H1 (cell line): ENCODE data around the gene KCNH5. TPM values are rescaled to one million over a fixed set of nuclear protein-coding genes. Genes with fewer than 3 reads are reported as not detected.

Experiments used
- CTCF ChIA-PET: fragments of 300-600 bp; sonication (Branson Sonifier 250); formaldehyde crosslinking; loops from one replicate; lab custom pipeline; 2021; ENCODE audit not compliant: partially characterized antibody; lab: Charles Lee
- POLR2A ChIA-PET: fragments of 300-600 bp; sonication (Branson Sonifier 250); formaldehyde crosslinking; loops from one replicate; lab custom pipeline; 2021; ENCODE audit warnings: inconsistent platforms; ENCODE audit not compliant: partially characterized antibody; lab: Charles Lee
- DNase-seq, 2 experiments: peaks; one replicate each; pipeline versions ENCODE4 v3.0.0 to v3.0.0-alpha.2; 2010 to 2022; ENCODE audit warnings: low spot score in 2 of 2, low read depth in 1 of 2, mixed read lengths in 1 of 2
- FAIRE-seq: peaks from 2 replicates; lab custom pipeline; 2011; peaks lifted over from hg19 to GRCh38; lab: Jason Lieb, UNC
- H2AFZ ChIP-seq: 2 replicates; pipeline ENCODE4 v1.8.1; 2012; ENCODE audit warnings: low read length, inconsistent platforms
- H2AK5ac ChIP-seq: 2 replicates; pipeline ENCODE4 v1.6.1; 2013; ENCODE audit warnings: low read depth, low read length
- H2BK120ac ChIP-seq: replicated peaks from 2 replicates; pipeline ENCODE3; 2013; ENCODE audit warnings: low read depth, low read length, inconsistent platforms
- H2BK12ac ChIP-seq: 2 replicates; pipeline ENCODE4 v1.6.1; 2013; ENCODE audit warnings: low read depth, low read length
- H2BK15ac ChIP-seq: 2 replicates; pipeline ENCODE4 v1.6.1; 2013; ENCODE audit warnings: low read length
- H2BK20ac ChIP-seq: 2 replicates; pipeline ENCODE4 v1.6.1; 2013; ENCODE audit warnings: low read length
- H2BK5ac ChIP-seq: 2 replicates; pipeline ENCODE4 v1.6.1; 2013; ENCODE audit warnings: low read depth, low read length
- H3K14ac ChIP-seq: 2 replicates; pipeline ENCODE4 v1.6.1; 2013; ENCODE audit warnings: inconsistent platforms; ENCODE audit not compliant: insufficient read length
- H3K18ac ChIP-seq: 2 replicates; pipeline ENCODE4 v1.6.1; 2013; ENCODE audit warnings: low read length; ENCODE audit errors: extremely low read depth
- H3K23ac ChIP-seq: 2 replicates; pipeline ENCODE4 v1.6.1; 2013; ENCODE audit warnings: inconsistent platforms; ENCODE audit not compliant: insufficient read length
- H3K23me2 ChIP-seq: 2 replicates; pipeline ENCODE4 v1.6.1; 2013; ENCODE audit warnings: low read depth, low read length
- H3K27ac ChIP-seq: 2 replicates; pipeline ENCODE4 v1.6.1; 2011; ENCODE audit warnings: low read depth, low read length, inconsistent platforms
- H3K27me3 ChIP-seq, 4 experiments: replicated peaks in 1 of 4; 1 replicate in 1 of 4; 2 replicates in 3 of 4; pipeline versions ENCODE4 v1.6.1 to v1.8.1; 2011 to 2013; ENCODE audit warnings: low read length in 3 of 4, mild to moderate bottlenecking in 3 of 4, inconsistent platforms in 2 of 4, mixed read lengths in 2 of 4, moderate library complexity in 1 of 4; ENCODE audit not compliant: control insufficient read depth in 3 of 4, insufficient read depth in 3 of 4; ENCODE audit errors: extremely low read depth in 1 of 4
- H3K36me3 ChIP-seq, 4 experiments: 2 replicates each; pipeline versions ENCODE4 v1.6.1 to v1.8.1; 2011 to 2013; ENCODE audit warnings: mild to moderate bottlenecking in 4 of 4, low read length in 3 of 4, moderate library complexity in 2 of 4, control low read depth in 1 of 4, inconsistent platforms in 1 of 4; ENCODE audit not compliant: insufficient read depth in 4 of 4, control insufficient read depth in 2 of 4
- H3K4ac ChIP-seq: replicated peaks from 2 replicates; pipeline ENCODE3; 2013; ENCODE audit warnings: low read length, low read depth, mixed read lengths, inconsistent platforms; ENCODE audit not compliant: insufficient read length
- H3K4me1 ChIP-seq, 4 experiments: replicated peaks in 1 of 4; 1 replicate in 1 of 4; 2 replicates in 3 of 4; pipeline versions ENCODE4 v1.6.1 to v1.8.1; 2011 to 2013; ENCODE audit warnings: low read length in 3 of 4, inconsistent platforms in 2 of 4, mixed read lengths in 1 of 4; ENCODE audit not compliant: insufficient read depth in 4 of 4, control insufficient read depth in 3 of 4
- H3K4me2 ChIP-seq, 2 experiments: 2 replicates each; pipeline versions ENCODE4 v1.6.1 to v1.8.1; 2011 to 2013; ENCODE audit warnings: low read depth in 2 of 2, low read length in 2 of 2, control low read depth in 1 of 2, inconsistent platforms in 1 of 2, mild to moderate bottlenecking in 1 of 2; ENCODE audit not compliant: insufficient read depth in 1 of 2
- H3K4me3 ChIP-seq, 4 experiments: fragments of 200-600, 300-600 bp in 1 of 4; sonication (generic), shearing (Covaris generic), sonication (Bioruptor Twin) in 1 of 4; 2 replicates each; pipeline versions ENCODE4 v1.5.1 to v1.8.1; 2011 to 2016; ENCODE audit warnings: low read length in 4 of 4, low read depth in 3 of 4, control low read depth in 2 of 4, inconsistent platforms in 2 of 4, mild to moderate bottlenecking in 2 of 4, mixed read lengths in 1 of 4, moderate library complexity in 1 of 4; ENCODE audit not compliant: insufficient read depth in 2 of 4; ENCODE audit errors: extremely low read depth in 1 of 4
- H3K56ac ChIP-seq: replicated peaks from 2 replicates; pipeline ENCODE3; 2013; ENCODE audit warnings: low read depth, mild to moderate bottlenecking, mixed read lengths, low read length, inconsistent platforms; ENCODE audit not compliant: insufficient read length
- H3K79me1 ChIP-seq: 2 replicates; pipeline ENCODE4 v1.6.1; 2013; ENCODE audit warnings: low read depth, low read length, control low read depth
- H3K79me2 ChIP-seq, 2 experiments: 2 replicates each; pipeline versions ENCODE4 v1.6.1 to v1.8.1; 2012 to 2013; ENCODE audit warnings: low read length in 2 of 2, mild to moderate bottlenecking in 2 of 2, inconsistent platforms in 1 of 2; ENCODE audit not compliant: insufficient read depth in 2 of 2, control insufficient read depth in 1 of 2
- H3K9ac ChIP-seq, 4 experiments: replicated peaks in 1 of 4; 1 replicate in 1 of 4; 2 replicates in 3 of 4; pipeline versions ENCODE4 v1.6.1 to v1.8.1; 2011 to 2013; ENCODE audit warnings: low read depth in 3 of 4, low read length in 3 of 4, control low read depth in 2 of 4, mild to moderate bottlenecking in 2 of 4, moderate library complexity in 2 of 4, inconsistent platforms in 1 of 4; ENCODE audit errors: extremely low read depth in 1 of 4
- H3K9me3 ChIP-seq, 2 experiments: 2 replicates each; pipeline versions ENCODE4 v1.6.1 to v1.8.1; 2012 to 2013; ENCODE audit warnings: mild to moderate bottlenecking in 2 of 2, moderate library complexity in 2 of 2, control low read depth in 1 of 2, inconsistent platforms in 1 of 2, low read depth in 1 of 2, low read length in 1 of 2, mixed read lengths in 1 of 2; ENCODE audit not compliant: insufficient read depth in 2 of 2
- H4K20me1 ChIP-seq, 2 experiments: replicated peaks in 1 of 2; 2 replicates each; pipeline versions ENCODE3 to v1.8.1; 2011 to 2013; ENCODE audit warnings: inconsistent platforms in 2 of 2, low read length in 2 of 2, mild to moderate bottlenecking in 1 of 2; ENCODE audit not compliant: insufficient read depth in 2 of 2, control insufficient read depth in 1 of 2
- H4K5ac ChIP-seq: 2 replicates; pipeline ENCODE4 v1.6.1; 2013; ENCODE audit warnings: low read length, low read depth, mixed read lengths, inconsistent platforms; ENCODE audit not compliant: insufficient read length
- H4K8ac ChIP-seq: 2 replicates; pipeline ENCODE4 v1.8.0; 2013; ENCODE audit warnings: mild to moderate bottlenecking, moderate library complexity, low read length, inconsistent platforms; ENCODE audit not compliant: insufficient read depth; ENCODE audit errors: extremely low read depth
- H4K91ac ChIP-seq: replicated peaks from 2 replicates; pipeline ENCODE3; 2013; ENCODE audit warnings: low read length, mixed read lengths, inconsistent platforms; ENCODE audit not compliant: insufficient read length
- BRCA1 ChIP-seq: IDR thresholded peaks from 2 replicates; pipeline ENCODE4 v1.6.1; 2012; ENCODE audit warnings: low read depth, low read length, improper control_type of control experiment
- EZH2 ChIP-seq: fragments of 200-600 bp; sonication (generic); IDR thresholded peaks from 2 replicates; pipeline ENCODE4 v1.7.1; 2012; ENCODE audit warnings: low read depth, mild to moderate bottlenecking, moderate library complexity, low read length, inconsistent platforms; ENCODE audit not compliant: severe bottlenecking
- FOSL1 ChIP-seq: IDR thresholded peaks from 2 replicates; pipeline ENCODE4 v1.6.1; 2011; ENCODE audit warnings: mild to moderate bottlenecking, low read depth, low read length, moderate library complexity; ENCODE audit not compliant: insufficient read depth
- KDM5A ChIP-seq: fragments of 200-600 bp; IDR thresholded peaks from 2 replicates; pipeline ENCODE4 v1.7.1; 2012; ENCODE audit warnings: mild to moderate bottlenecking, low read length, inconsistent platforms, mixed read lengths
- PHF8 ChIP-seq: fragments of 200-600 bp; sonication (generic); conservative IDR thresholded peaks from 2 replicates; pipeline ENCODE4 v1.7.1; 2012; ENCODE audit warnings: low read depth, mild to moderate bottlenecking, inconsistent platforms, low read length, moderate library complexity
- POU5F1 ChIP-seq: IDR thresholded peaks from 2 replicates; pipeline ENCODE4 v1.6.1; 2011; ENCODE audit warnings: low read depth, mild to moderate bottlenecking, low read length, moderate library complexity
- RBBP5 ChIP-seq: IDR thresholded peaks from 2 replicates; pipeline ENCODE4 v1.7.1; 2012; ENCODE audit warnings: low read depth, mild to moderate bottlenecking, inconsistent platforms, low read length, moderate library complexity, borderline replicate concordance
- RFX5 ChIP-seq: IDR thresholded peaks from 2 replicates; pipeline ENCODE4 v1.6.1; 2011; ENCODE audit warnings: low read depth, low read length, improper control_type of control experiment, borderline replicate concordance
- RXRA ChIP-seq: IDR thresholded peaks from 2 replicates; pipeline ENCODE4 v1.6.1; 2011; ENCODE audit warnings: low read depth, mild to moderate bottlenecking, low read length, moderate library complexity; ENCODE audit not compliant: insufficient read depth
- SIX5 ChIP-seq: IDR thresholded peaks from 2 replicates; pipeline ENCODE4 v1.6.1; 2011; ENCODE audit warnings: mild to moderate bottlenecking, low read depth, low read length
- whole genome bisulfite sequencing, 2 experiments: shearing (Covaris generic) in 1 of 2; methylation state at CpG; one replicate each; pipeline versions ENCODE4 v1.1.6 to v1.1.7; 2013 to 2015; ENCODE audit warnings: low lambda C conversion rate in 2 of 2, mixed read lengths in 2 of 2, inconsistent platforms in 1 of 2, low coverage in 1 of 2, missing lambda C conversion rate in 1 of 2; ENCODE audit not compliant: insufficient replicate concordance in 2 of 2, insufficient coverage in 1 of 2, insufficient read length in 1 of 2; ENCODE audit errors: extremely low coverage in 1 of 2, missing lambda C conversion rate in 1 of 2; 5-methylcytosine and 5-hydroxymethylcytosine counted together
- polyA plus RNA-seq, 7 experiments: library from polyadenylated mRNA; depleted of rRNA in 3 of 7; stranded (reverse) in 5 of 7; unstranded in 2 of 7; fragments of >200 nt in 5 of 7; fragments of 200-250 nt in 2 of 7; gene quantifications; 1 replicate in 5 of 7; 2 replicates in 1 of 7; 4 replicates in 1 of 7; pipeline versions ENCODE4 v1.2.1 to v1.2.3, GENCODE V29; 2011 to 2013; ENCODE audit warnings: missing spikeins in 2 of 7, mixed read lengths in 2 of 7
- total RNA-seq: library from RNA; stranded (reverse); fragmentation: NEBNext Ultra II Directional; extraction: Animal tissue kit (Norgen Biotek cat#: 25700); gene quantifications from 2 replicates; pipeline ENCODE4 v1.2.1, GENCODE V29; 2021
- TF ChIP-seq, protein P1 (sequence below): IDR thresholded peaks from 2 replicates; pipeline ENCODE4 v1.6.1; 2012; ENCODE audit warnings: low read length, inconsistent platforms
- TF ChIP-seq, protein P2 (sequence below): IDR thresholded peaks from 2 replicates; pipeline ENCODE4 v1.6.1; 2012; ENCODE audit warnings: inconsistent platforms

The KCNH5 gene
- total and polyA plus RNA-seq, 2 of the 8 experiments (the other 6 are each of a cell fraction or from before 2014, with no cell fraction given), result 0.24 to 0.50 TPM

DNA sequence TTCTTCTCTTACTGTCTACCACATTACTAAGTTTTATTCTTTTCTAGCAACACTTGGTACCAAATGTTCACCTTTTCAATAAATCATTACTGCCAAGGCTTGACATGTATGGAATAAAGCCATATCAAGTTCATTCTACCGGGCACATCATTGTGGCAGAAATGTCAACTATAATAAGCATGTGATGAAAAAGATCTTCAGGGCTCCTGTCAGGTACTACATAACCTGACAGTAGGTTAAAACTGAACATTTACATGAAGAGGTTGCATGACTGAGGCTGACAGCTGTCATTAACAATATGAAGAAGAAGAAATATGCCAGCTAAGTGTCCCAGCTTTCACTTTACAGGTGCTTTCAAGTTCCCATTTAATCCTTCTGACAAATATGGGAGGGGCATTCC, 178.9 kb downstream of the KCNH5 start:
- H2BK15ac ChIP-seq, result no peak overlapping the region
- no peak for TF ChIP-seq PHF8
- TF ChIP-seq, protein P1, sequence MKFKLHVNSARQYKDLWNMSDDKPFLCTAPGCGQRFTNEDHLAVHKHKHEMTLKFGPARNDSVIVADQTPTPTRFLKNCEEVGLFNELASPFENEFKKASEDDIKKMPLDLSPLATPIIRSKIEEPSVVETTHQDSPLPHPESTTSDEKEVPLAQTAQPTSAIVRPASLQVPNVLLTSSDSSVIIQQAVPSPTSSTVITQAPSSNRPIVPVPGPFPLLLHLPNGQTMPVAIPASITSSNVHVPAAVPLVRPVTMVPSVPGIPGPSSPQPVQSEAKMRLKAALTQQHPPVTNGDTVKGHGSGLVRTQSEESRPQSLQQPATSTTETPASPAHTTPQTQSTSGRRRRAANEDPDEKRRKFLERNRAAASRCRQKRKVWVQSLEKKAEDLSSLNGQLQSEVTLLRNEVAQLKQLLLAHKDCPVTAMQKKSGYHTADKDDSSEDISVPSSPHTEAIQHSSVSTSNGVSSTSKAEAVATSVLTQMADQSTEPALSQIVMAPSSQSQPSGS, result no peak
- TF ChIP-seq RXRA, result no peak
- TF ChIP-seq, protein P2, sequence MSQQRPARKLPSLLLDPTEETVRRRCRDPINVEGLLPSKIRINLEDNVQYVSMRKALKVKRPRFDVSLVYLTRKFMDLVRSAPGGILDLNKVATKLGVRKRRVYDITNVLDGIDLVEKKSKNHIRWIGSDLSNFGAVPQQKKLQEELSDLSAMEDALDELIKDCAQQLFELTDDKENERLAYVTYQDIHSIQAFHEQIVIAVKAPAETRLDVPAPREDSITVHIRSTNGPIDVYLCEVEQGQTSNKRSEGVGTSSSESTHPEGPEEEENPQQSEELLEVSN, result no peak
- no peak for TF ChIP-seq POU5F1
- TF ChIP-seq SIX5, result no peak
- TF ChIP-seq FOSL1, result no peak
- TF ChIP-seq BRCA1, result no peak
- no peak for TF ChIP-seq RFX5
- TF ChIP-seq KDM5A, result no peak
- no peak for TF ChIP-seq EZH2
- TF ChIP-seq RBBP5, result no peak
- TF ChIP-seq, all 59 proteins: peak for 0
- H3K9ac ChIP-seq, result no peak overlapping the region
- no peaks in the 10 kb centered on the region for H4K20me1 ChIP-seq
- no peak overlapping the region for H4K5ac ChIP-seq
- no peaks in the 10 kb centered on the region for H3K23me2 ChIP-seq
- no peak overlapping the region for H4K8ac ChIP-seq
- no peaks in the 10 kb centered on the region for H3K79me1 ChIP-seq
- no peak overlapping the region for H2BK120ac ChIP-seq
- H3K4me1 ChIP-seq, result peaks cover 0 to 5% (median 2%) of the 10 kb centered on the region in 4 experiments; a peak in 2 of 7 replicates
- POLR2A ChIA-PET, result no interaction called here
- no peak overlapping the region for H2BK20ac ChIP-seq
- H3K27ac ChIP-seq, result no peak overlapping the region
- DNase-seq (no peak), FAIRE-seq (no peak)
- no peak overlapping the region for H2BK5ac ChIP-seq
- no peaks in the 10 kb centered on the region for H3K79me2 ChIP-seq
- H3K56ac ChIP-seq, result no peak overlapping the region
- no peak overlapping the region for H3K4me3 ChIP-seq
- H3K4ac ChIP-seq, result no peak overlapping the region
- H3K27me3 ChIP-seq, result no peaks in the 10 kb centered on the region
- H3K23ac ChIP-seq, result no peak overlapping the region
- no peaks in the 10 kb centered on the region for H3K9me3 ChIP-seq
- H3K18ac ChIP-seq, result no peak overlapping the region
- H2AK5ac ChIP-seq, result no peak overlapping the region
- H3K36me3 ChIP-seq, result no peaks in the 10 kb centered on the region
- 89% methylated on average over 1 of the region's 1 CpG; no CpG with 5 or more reads in 1 of the 2 experiments for WGBS, 2 experiments
- H2BK12ac ChIP-seq, result no peak overlapping the region
- no peak overlapping the region for H3K4me2 ChIP-seq
- H3K14ac ChIP-seq, result no peak overlapping the region
- CTCF ChIA-PET, result no interaction called here
- no peak overlapping the region for H2AFZ ChIP-seq
- H4K91ac ChIP-seq, result no peak overlapping the region
